ENCODE data around the gene HS3ST6.

DNA sequence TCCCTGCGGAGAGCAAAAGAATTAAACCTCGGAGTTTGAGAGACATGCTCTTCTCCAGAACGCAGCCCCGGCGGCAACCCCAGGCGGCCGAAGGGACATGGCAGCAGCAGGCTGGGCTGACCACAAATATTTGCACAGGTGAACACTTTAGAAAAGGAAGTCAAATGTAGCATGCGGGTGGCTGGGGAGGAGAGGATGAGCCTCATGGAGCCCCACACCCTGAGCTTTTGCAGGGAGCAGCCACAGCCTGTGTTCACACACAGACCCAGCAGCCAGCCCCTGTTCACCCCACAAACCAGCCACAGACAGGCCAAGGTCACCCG, 17.8 kb downstream of the HS3ST6 start:
- TF ChIP-seq, protein P1, sequence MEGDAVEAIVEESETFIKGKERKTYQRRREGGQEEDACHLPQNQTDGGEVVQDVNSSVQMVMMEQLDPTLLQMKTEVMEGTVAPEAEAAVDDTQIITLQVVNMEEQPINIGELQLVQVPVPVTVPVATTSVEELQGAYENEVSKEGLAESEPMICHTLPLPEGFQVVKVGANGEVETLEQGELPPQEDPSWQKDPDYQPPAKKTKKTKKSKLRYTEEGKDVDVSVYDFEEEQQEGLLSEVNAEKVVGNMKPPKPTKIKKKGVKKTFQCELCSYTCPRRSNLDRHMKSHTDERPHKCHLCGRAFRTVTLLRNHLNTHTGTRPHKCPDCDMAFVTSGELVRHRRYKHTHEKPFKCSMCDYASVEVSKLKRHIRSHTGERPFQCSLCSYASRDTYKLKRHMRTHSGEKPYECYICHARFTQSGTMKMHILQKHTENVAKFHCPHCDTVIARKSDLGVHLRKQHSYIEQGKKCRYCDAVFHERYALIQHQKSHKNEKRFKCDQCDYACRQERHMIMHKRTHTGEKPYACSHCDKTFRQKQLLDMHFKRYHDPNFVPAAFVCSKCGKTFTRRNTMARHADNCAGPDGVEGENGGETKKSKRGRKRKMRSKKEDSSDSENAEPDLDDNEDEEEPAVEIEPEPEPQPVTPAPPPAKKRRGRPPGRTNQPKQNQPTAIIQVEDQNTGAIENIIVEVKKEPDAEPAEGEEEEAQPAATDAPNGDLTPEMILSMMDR (IDR thresholded peaks at IDR 0.05) = no peak
- TF ChIP-seq POLR2AphosphoS5 (IDR thresholded peaks at IDR 0.05; ENCODE audit: low read depth, low read length) = no peak
- TF ChIP-seq, protein P2, sequence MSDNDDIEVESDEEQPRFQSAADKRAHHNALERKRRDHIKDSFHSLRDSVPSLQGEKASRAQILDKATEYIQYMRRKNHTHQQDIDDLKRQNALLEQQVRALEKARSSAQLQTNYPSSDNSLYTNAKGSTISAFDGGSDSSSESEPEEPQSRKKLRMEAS (IDR thresholded peaks at IDR 0.05; ENCODE audit: low read depth) = no peak
- no peak for TF ChIP-seq RAD21 (IDR thresholded peaks at IDR 0.05; ENCODE audit: low read length)
- TF ChIP-seq RXRA (IDR thresholded peaks at IDR 0.05; ENCODE audit: borderline replicate concordance, low read depth) = no peak
- no peak for TF ChIP-seq SMC3 (IDR thresholded peaks at IDR 0.05; ENCODE audit: low read depth, low read length)
- no peak for TF ChIP-seq RCOR1 (IDR thresholded peaks at IDR 0.05; ENCODE audit: low read length)

Data from SK-N-SH (cell line).